ENCODE data around the gene KRT80.

Gene KRT80

DNA sequence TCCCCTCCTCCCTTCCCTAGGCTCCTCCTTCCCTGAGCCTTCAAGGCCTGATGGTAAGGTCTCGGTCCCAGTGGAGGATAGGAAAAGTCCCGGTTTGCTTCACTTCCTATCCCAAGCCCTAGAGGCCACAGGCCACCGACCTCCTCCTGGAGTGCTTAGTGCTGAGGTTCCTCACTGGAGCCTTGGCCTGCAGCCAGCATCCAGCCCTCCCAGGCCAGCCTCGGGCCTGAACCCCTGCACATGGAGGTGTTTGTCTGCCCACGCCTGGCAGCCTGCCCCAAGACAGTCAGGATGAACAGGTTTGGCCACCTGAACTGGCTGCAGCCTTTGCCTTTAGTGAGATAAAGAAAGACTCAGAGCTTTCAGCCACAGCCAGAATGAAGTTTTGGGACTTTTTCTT lies 25.4 kb upstream of the KRT80 start:
- no peak overlapping the region for H3K4me3 ChIP-seq (IDR thresholded peaks at IDR 0.05; ENCODE audit: insufficient read depth, low read depth, low read length)
- H3K27me3 ChIP-seq (ENCODE audit: insufficient read depth, low read depth): no peaks in the 10 kb centered on the region
- H3K4me1 ChIP-seq (ENCODE audit: low read depth, poor library complexity, severe bottlenecking): peaks cover 15% of the 10 kb centered on the region
- H3K36me3 ChIP-seq (ENCODE audit: insufficient read depth): no peaks in the 10 kb centered on the region
- H3K27ac ChIP-seq: no peak overlapping the region
- H3K9ac ChIP-seq: no peak overlapping the region
- no peaks in the 10 kb centered on the region for H4K20me1 ChIP-seq (ENCODE audit: insufficient read depth)
- TF ChIP-seq, protein P1, sequence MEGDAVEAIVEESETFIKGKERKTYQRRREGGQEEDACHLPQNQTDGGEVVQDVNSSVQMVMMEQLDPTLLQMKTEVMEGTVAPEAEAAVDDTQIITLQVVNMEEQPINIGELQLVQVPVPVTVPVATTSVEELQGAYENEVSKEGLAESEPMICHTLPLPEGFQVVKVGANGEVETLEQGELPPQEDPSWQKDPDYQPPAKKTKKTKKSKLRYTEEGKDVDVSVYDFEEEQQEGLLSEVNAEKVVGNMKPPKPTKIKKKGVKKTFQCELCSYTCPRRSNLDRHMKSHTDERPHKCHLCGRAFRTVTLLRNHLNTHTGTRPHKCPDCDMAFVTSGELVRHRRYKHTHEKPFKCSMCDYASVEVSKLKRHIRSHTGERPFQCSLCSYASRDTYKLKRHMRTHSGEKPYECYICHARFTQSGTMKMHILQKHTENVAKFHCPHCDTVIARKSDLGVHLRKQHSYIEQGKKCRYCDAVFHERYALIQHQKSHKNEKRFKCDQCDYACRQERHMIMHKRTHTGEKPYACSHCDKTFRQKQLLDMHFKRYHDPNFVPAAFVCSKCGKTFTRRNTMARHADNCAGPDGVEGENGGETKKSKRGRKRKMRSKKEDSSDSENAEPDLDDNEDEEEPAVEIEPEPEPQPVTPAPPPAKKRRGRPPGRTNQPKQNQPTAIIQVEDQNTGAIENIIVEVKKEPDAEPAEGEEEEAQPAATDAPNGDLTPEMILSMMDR (conservative IDR thresholded peaks at IDR 0.05; ENCODE audit: low read depth, low read length): no peak
- no peak overlapping the region for H3K4me2 ChIP-seq
- H3K79me2 ChIP-seq (ENCODE audit: insufficient read depth, low read depth): no peaks in the 10 kb centered on the region
- no peak overlapping the region for H2AFZ ChIP-seq (ENCODE audit: low read depth)

DNA sequence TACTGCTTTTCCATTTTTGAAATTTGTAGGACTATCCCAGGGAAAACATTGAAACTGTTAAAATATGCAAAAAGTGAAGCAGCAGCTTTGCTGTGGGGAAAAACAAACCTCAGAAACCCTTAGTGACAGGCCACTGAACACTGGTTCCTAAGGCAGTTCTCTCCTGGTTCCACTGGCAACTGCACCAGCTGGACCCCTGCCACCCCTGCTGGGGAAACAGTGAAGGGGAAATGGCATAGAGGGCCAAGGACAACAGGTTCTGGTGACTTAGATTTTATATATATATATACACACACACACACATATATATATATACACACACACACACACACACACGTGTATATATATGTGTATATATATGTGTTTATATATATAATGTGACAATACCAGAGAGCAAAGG lies 25.0 kb upstream of the KRT80 start:
- TF ChIP-seq, protein P1 (conservative IDR thresholded peaks at IDR 0.05; ENCODE audit: low read depth, low read length): no peak
- H3K4me3 ChIP-seq (IDR thresholded peaks at IDR 0.05; ENCODE audit: insufficient read depth, low read depth, low read length): no peak overlapping the region

DNA sequence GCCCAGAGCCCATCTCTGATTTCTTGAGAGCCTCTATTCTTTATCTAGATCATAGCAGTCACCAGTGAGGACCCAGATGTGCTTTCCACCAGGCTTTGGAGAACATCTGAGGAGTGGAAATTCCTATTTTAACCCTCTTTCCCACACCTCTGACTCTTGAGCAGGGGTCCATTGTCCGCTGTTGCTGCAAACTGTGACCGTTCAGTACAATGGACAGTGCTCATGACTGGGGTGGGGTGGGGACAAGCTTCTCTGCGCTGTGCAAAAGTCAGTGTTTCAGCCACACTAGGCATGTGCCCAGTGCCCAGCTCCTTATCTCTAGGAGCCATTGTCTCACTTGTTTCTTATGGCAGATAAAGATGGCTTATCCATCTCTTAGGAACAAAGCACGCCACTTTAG lies 24.3 kb upstream of the KRT80 start:
- no peak overlapping the region for H2AFZ ChIP-seq (ENCODE audit: low read depth)
- no peak overlapping the region for H3K4me2 ChIP-seq
- no peak overlapping the region for H3K4me3 ChIP-seq (IDR thresholded peaks at IDR 0.05; ENCODE audit: insufficient read depth, low read depth, low read length)
- H3K9ac ChIP-seq: no peak overlapping the region
- H3K27ac ChIP-seq: no peak overlapping the region
- no peaks in the 10 kb centered on the region for H3K27me3 ChIP-seq (ENCODE audit: insufficient read depth, low read depth)
- TF ChIP-seq, protein P1 (conservative IDR thresholded peaks at IDR 0.05; ENCODE audit: low read depth, low read length): no peak
- peaks cover 6% of the 10 kb centered on the region for H3K4me1 ChIP-seq (ENCODE audit: low read depth, poor library complexity, severe bottlenecking)
- H4K20me1 ChIP-seq (ENCODE audit: insufficient read depth): no peaks in the 10 kb centered on the region
- H3K79me2 ChIP-seq (ENCODE audit: insufficient read depth, low read depth): no peaks in the 10 kb centered on the region
- H3K36me3 ChIP-seq (ENCODE audit: insufficient read depth): no peaks in the 10 kb centered on the region

More for the DNA sequence above, 25.0 kb upstream of the KRT80 start:
- Histone ChIP-seq H3K27me3 (ENCODE audit: insufficient read depth, low read depth) (no peaks in the 10 kb centered on the region), H2AFZ (ENCODE audit: low read depth) (no peak overlapping the region), H3K27ac (no peak overlapping the region), H3K36me3 (ENCODE audit: insufficient read depth) (no peaks in the 10 kb centered on the region), H3K4me1 (ENCODE audit: low read depth, poor library complexity, severe bottlenecking) (peaks cover 11% of the 10 kb centered on the region), H3K79me2 (ENCODE audit: insufficient read depth, low read depth) (no peaks in the 10 kb centered on the region), H3K9ac (no peak overlapping the region), H4K20me1 (ENCODE audit: insufficient read depth) (no peaks in the 10 kb centered on the region), H3K4me2 (no peak overlapping the region)

DNA sequence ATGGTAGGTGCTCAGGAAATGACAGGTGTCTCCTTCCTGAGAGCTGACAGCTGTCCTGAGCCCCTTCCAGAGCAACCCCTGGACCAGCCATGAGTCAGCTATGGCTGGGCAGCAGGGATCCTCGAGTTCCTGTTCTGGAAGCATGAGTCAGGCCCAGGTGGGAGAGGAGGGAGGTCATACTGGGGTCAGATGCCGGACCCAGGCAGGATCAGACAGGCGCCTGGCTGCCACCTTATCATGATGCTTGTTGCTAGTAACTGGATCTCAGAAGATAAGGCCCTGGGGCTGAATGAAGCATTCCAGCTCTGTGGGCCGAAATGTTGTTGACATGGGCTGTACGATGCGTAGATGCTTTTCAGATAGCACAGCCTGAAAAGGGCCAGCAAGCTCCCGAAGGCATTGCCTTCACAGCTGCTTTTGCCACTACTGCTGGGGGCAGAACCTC lies 23.8 kb upstream of the KRT80 start:
- Histone ChIP-seq H3K4me3 (IDR thresholded peaks at IDR 0.05; ENCODE audit: insufficient read depth, low read depth, low read length) (no peak overlapping the region), H3K9ac (no peak overlapping the region), H3K36me3 (ENCODE audit: insufficient read depth) (no peaks in the 10 kb centered on the region), H3K27me3 (ENCODE audit: insufficient read depth, low read depth) (peaks cover 2% of the 10 kb centered on the region; the same call in 1 of the 2 replicates), H3K4me1 (ENCODE audit: low read depth, poor library complexity, severe bottlenecking) (peaks cover 6% of the 10 kb centered on the region), H3K79me2 (ENCODE audit: insufficient read depth, low read depth) (no peaks in the 10 kb centered on the region), H4K20me1 (ENCODE audit: insufficient read depth) (no peaks in the 10 kb centered on the region), H3K4me2 (no peak overlapping the region), H3K27ac (no peak overlapping the region), H2AFZ (ENCODE audit: low read depth) (no peak overlapping the region)
- TF ChIP-seq, protein P1 (conservative IDR thresholded peaks at IDR 0.05; ENCODE audit: low read depth, low read length): no peak

All from KMS-11 (cell line).